GM12878 (cell line): Measurements from ENCODE around the gene MCOLN2. TPM values are rescaled to one million over a fixed set of nuclear protein-coding genes. Genes with fewer than 3 reads are reported as not detected.

Experiments
- ASH2L ChIP-seq: fragments of 300-600, 200-600 bp; sonication (generic); IDR thresholded peaks from 2 replicates; pipeline ENCODE4 v1.6.1; 2017; ENCODE audit warnings: low read depth, mild to moderate bottlenecking, borderline replicate concordance
- ATF3 ChIP-seq: IDR thresholded peaks from 2 replicates; pipeline ENCODE4 v1.6.1; 2011; ENCODE audit warnings: low read depth, mild to moderate bottlenecking, low read length, moderate library complexity, borderline replicate concordance; ENCODE audit errors: extremely low read depth
- BCL3 ChIP-seq: IDR thresholded peaks from 2 replicates; pipeline ENCODE4 v1.6.1; 2011; ENCODE audit warnings: borderline replicate concordance, low read depth, mild to moderate bottlenecking, moderate library complexity, low read length; ENCODE audit not compliant: insufficient read depth, poor library complexity, severe bottlenecking
- CBFB ChIP-seq: IDR thresholded peaks from 2 replicates; pipeline ENCODE4 v1.6.1; 2016; ENCODE audit warnings: antibody characterized with exemption, low read depth
- CHD1 ChIP-seq: IDR thresholded peaks from 2 replicates; pipeline ENCODE4 v1.6.1; 2012; ENCODE audit warnings: low read depth, low read length, improper control_type of control experiment
- CTCF ChIP-seq, 3 experiments: IDR thresholded peaks in 2 of 3; conservative IDR thresholded peaks in 1 of 3; 2 replicates each; pipeline ENCODE4 v1.5.1; 2011; ENCODE audit warnings: low read depth in 3 of 3, low read length in 3 of 3, mild to moderate bottlenecking in 3 of 3, control low read depth in 2 of 3, moderate library complexity in 2 of 3, inconsistent platforms in 1 of 3, mixed read lengths in 1 of 3; ENCODE audit not compliant: control insufficient read depth in 2 of 3, insufficient read depth in 1 of 3; ENCODE audit errors: extremely low read depth in 1 of 3
- FOXK2 ChIP-seq: fragments of 450-650 bp; IDR thresholded peaks from 2 replicates; pipeline ENCODE4 v1.6.1; 2017; ENCODE audit warnings: mild to moderate bottlenecking, moderate library complexity
- GATAD2B ChIP-seq: fragments of 450-650 bp; conservative IDR thresholded peaks from 2 replicates; pipeline ENCODE4 v1.6.1; 2017; ENCODE audit warnings: low read depth, mild to moderate bottlenecking, moderate library complexity
- IKZF2 ChIP-seq, 2 experiments: fragments of 450-650 bp; IDR thresholded peaks; 2 replicates each; pipeline ENCODE4 v1.6.1; 2017; ENCODE audit warnings: mild to moderate bottlenecking in 2 of 2, moderate library complexity in 2 of 2
- MEF2A ChIP-seq: IDR thresholded peaks from 2 replicates; pipeline ENCODE4 v1.6.1; 2011; ENCODE audit warnings: low read depth, mild to moderate bottlenecking, low read length, moderate library complexity; ENCODE audit not compliant: insufficient read depth
- NR2C2 ChIP-seq: IDR thresholded peaks from 2 replicates; pipeline ENCODE4 v1.6.1; 2011; ENCODE audit warnings: borderline replicate concordance, low read depth; ENCODE audit not compliant: control insufficient read depth, insufficient read length
- NRF1 ChIP-seq: conservative IDR thresholded peaks from 2 replicates; pipeline ENCODE4 v1.6.1; 2011; ENCODE audit warnings: mild to moderate bottlenecking, low read depth, low read length, improper control_type of control experiment
- RELA ChIP-seq: fragments of 450-650 bp; IDR thresholded peaks from 2 replicates; pipeline ENCODE4 v1.8.0; 2014; ENCODE audit warnings: borderline replicate concordance; ENCODE audit not compliant: partially characterized antibody
- REST ChIP-seq: IDR thresholded peaks from 2 replicates; pipeline ENCODE4 v1.6.1; 2012; ENCODE audit warnings: mild to moderate bottlenecking, low read depth, low read length
- STAT3 ChIP-seq: IDR thresholded peaks from 2 replicates; pipeline ENCODE4 v1.6.1; 2011; ENCODE audit warnings: low read depth, low read length, improper control_type of control experiment
- ZNF687 ChIP-seq: fragments of 450-650 bp; IDR thresholded peaks from 2 replicates; pipeline ENCODE4 v1.6.1; 2017; ENCODE audit warnings: mild to moderate bottlenecking, moderate library complexity
- polyA plus RNA-seq, 11 experiments: library from polyadenylated mRNA; depleted of rRNA in 4 of 11; unstranded in 6 of 11; stranded (reverse) in 5 of 11; fragments of >200 nt; fragmentation: Nextera tagmentation in 4 of 11; fragmentation: Illumina TruSeq in 1 of 11; extraction: Ambion mirVana in 4 of 11; extraction: Trizol in 1 of 11; gene quantifications; 1 replicate in 1 of 11; 2 replicates in 10 of 11; pipeline versions ENCODE4 v1.2.1 to v1.2.3, GENCODE V29; 2011 to 2016; ENCODE audit warnings: inconsistent platforms in 2 of 11, missing spikeins in 2 of 11, low read depth in 1 of 11
- total RNA-seq, 4 experiments: library from RNA; depleted of rRNA in 3 of 4; stranded (reverse); fragments of >200 nt in 3 of 4; fragmentation: Illumina TruSeq in 1 of 4; extraction: Trizol in 1 of 4; gene quantifications; 2 replicates each; pipeline versions ENCODE4 v1.2.1 to v1.2.3, GENCODE V29; 2013 to 2021

MCOLN2 gene
- total and polyA plus RNA-seq, 10 of the 15 experiments (the other 5 are each of a cell fraction or from before 2014, with no cell fraction given): 25.9 to 233 (median 109) TPM

GRCh38 chr1:84996846-84997666, at the start of gene MCOLN2 (continued):
- TF ChIP-seq ASH2L: no peak
- no peak for TF ChIP-seq CHD1
- no peak for TF ChIP-seq BCL3
- TF ChIP-seq ATF3: no peak
- no peak for TF ChIP-seq REST
- 0 out of 6 replicates have a peak, but pooled peaks of 1 of the 3 experiments have one; percentile 4 for TF ChIP-seq CTCF (IDR thresholded peaks at IDR 0.05 in 2 of 3, conservative IDR thresholded peaks at IDR 0.05 in 1 of 3; ENCODE audit: control insufficient read depth in 2 of 3, extremely low read depth in 1 of 3, insufficient read depth in 1 of 3, low read depth in 3 of 3, low read length in 3 of 3)
- TF ChIP-seq IKZF2 (IDR thresholded peaks at IDR 0.05): peak in 1 of 2 experiments; percentile 8; a peak in 1 of 4 replicates
- TF ChIP-seq MEF2A: no peak
- no peak for TF ChIP-seq CBFB
- TF ChIP-seq NR2C2: no peak
- TF ChIP-seq NRF1: no peak
- no peak for TF ChIP-seq STAT3
- no peak for TF ChIP-seq RELA
- 0 out of 2 replicates have a peak, but pooled peaks have one; percentile 38 for TF ChIP-seq ZNF687
- TF ChIP-seq FOXK2: no peak
- peak; percentile 79; the same call in 1 of the 2 replicates for TF ChIP-seq GATAD2B
